Liver (tissue), 9 donors: ENCODE measurements around the gene MDH1B. TPM values are rescaled to one million over a fixed set of nuclear protein-coding genes. Genes with fewer than 3 reads are reported as not detected.
"Not testable (repeated sequence)": the region's sequence is repeated elsewhere in the genome, so short reads cannot be mapped to it uniquely, and the experiment has no call there.

Experiments
- DNase-seq: peaks from one replicate; pipeline ENCODE4 v3.0.0-alpha.2; 2017; ENCODE audit warnings: low spot score
- H3K27ac ChIP-seq, 2 donors: one replicate each; pipeline ENCODE4 v1.7.0; 2013; ENCODE audit warnings: inconsistent platforms in 2 of 2, low read length in 2 of 2, control low read depth in 1 of 2, low read depth in 1 of 2, mild to moderate bottlenecking in 1 of 2
- H3K27me3 ChIP-seq, 4 donors: one replicate each; pipeline versions ENCODE4 v1.6.1 to v1.7.0; 2013; ENCODE audit warnings: low read length in 3 of 4, inconsistent platforms in 1 of 4, mild to moderate bottlenecking in 1 of 4, moderate library complexity in 1 of 4; ENCODE audit not compliant: control insufficient read depth in 4 of 4, insufficient read depth in 4 of 4
- H3K36me3 ChIP-seq, 4 donors: one replicate each; pipeline versions ENCODE4 v1.6.1 to v1.7.0; 2013; ENCODE audit warnings: low read length in 3 of 4, mild to moderate bottlenecking in 3 of 4, low read depth in 1 of 4, moderate library complexity in 1 of 4; ENCODE audit not compliant: control insufficient read depth in 4 of 4, insufficient read depth in 3 of 4
- H3K4me1 ChIP-seq, 4 donors: one replicate each; pipeline versions ENCODE4 v1.6.1 to v1.7.0; 2013; ENCODE audit warnings: low read length in 3 of 4, mild to moderate bottlenecking in 3 of 4, moderate library complexity in 1 of 4; ENCODE audit not compliant: control insufficient read depth in 4 of 4, insufficient read depth in 4 of 4
- H3K4me3 ChIP-seq, 3 donors: one replicate each; pipeline versions ENCODE4 v1.6.1 to v1.7.0; 2013; ENCODE audit warnings: low read length in 3 of 3, control low read depth in 1 of 3, low read depth in 1 of 3, mild to moderate bottlenecking in 1 of 3
- H3K9ac ChIP-seq, 2 donors: one replicate each; pipeline ENCODE4 v1.7.0; 2013; ENCODE audit warnings: low read length in 2 of 2, mild to moderate bottlenecking in 2 of 2, moderate library complexity in 2 of 2, control low read depth in 1 of 2, low read depth in 1 of 2
- H3K9me3 ChIP-seq, 4 donors: one replicate each; pipeline versions ENCODE4 v1.6.1 to v1.7.0; 2013; ENCODE audit warnings: low read length in 3 of 4; ENCODE audit not compliant: control insufficient read depth in 4 of 4
- CTCF ChIP-seq: fragments of 150-350 bp; IDR thresholded peaks from 2 replicates; pipeline ENCODE4 v1.5.1; 2017; ENCODE audit warnings: improper control_type of control experiment, low read depth, low read length; ENCODE audit not compliant: missing input control
- FOXA1 ChIP-seq: IDR thresholded peaks from 2 replicates; pipeline ENCODE4 v1.6.1; 2016; ENCODE audit warnings: antibody characterized with exemption
- HNF4A ChIP-seq, 2 donors: conservative IDR thresholded peaks; 2 replicates each; pipeline ENCODE4 v1.6.1; 2016; ENCODE audit warnings: antibody characterized with exemption in 2 of 2, mild to moderate bottlenecking in 2 of 2
- HNF4G ChIP-seq: IDR thresholded peaks from 2 replicates; pipeline ENCODE4 v1.6.1; 2016; ENCODE audit warnings: antibody characterized with exemption
- JUND ChIP-seq, 2 donors: IDR thresholded peaks; 2 replicates each; pipeline ENCODE4 v1.6.1; 2016; ENCODE audit warnings: antibody characterized with exemption in 2 of 2
- RXRA ChIP-seq, 2 donors: IDR thresholded peaks; 2 replicates each; pipeline ENCODE4 v1.6.1; 2017 to 2018; ENCODE audit warnings: antibody characterized with exemption in 2 of 2, mild to moderate bottlenecking in 1 of 2
- SP1 ChIP-seq: IDR thresholded peaks from 2 replicates; pipeline ENCODE4 v1.6.1; 2018; ENCODE audit warnings: antibody characterized with exemption, mild to moderate bottlenecking
- WGBS: extraction: QIAGEN DNeasy Blood & Tissue Kit; methylation state at CpG from one replicate; pipeline ENCODE4 v1.1.7; 2013; 5-methylcytosine and 5-hydroxymethylcytosine counted together
- polyA plus RNA-seq, 2 donors: library from polyadenylated mRNA; stranded (reverse) in 1 of 2; unstranded in 1 of 2; fragments of 200-250 nt in 1 of 2; fragments of >200 nt in 1 of 2; fragmentation: Nextera tagmentation in 1 of 2; extraction: Ambion mirVana in 1 of 2; gene quantifications; one replicate each; pipeline versions ENCODE4 v1.2.1 to v1.2.3, GENCODE V29; 2013 to 2015
- total RNA-seq, 2 donors: library from RNA; depleted of rRNA; stranded (reverse); fragments of >200 nt; gene quantifications; one replicate each; pipeline ENCODE4 v1.2.3, GENCODE V29; 2014
- donor health status: healthy.
- donor health status: healthy.
- donor health status: healthy.
- donor health status: healthy.
- donor health status: healthy.

The MDH1B gene
- total and polyA plus RNA-seq, 4 donors: 0.09 to 0.33 (median 0.18) TPM; not detected in 1

- WGBS: 84% methylated on average over 4 of the region's 4 CpGs
- Histone ChIP-seq H3K4me1 (no peaks in the 10 kb centered on the region), H3K4me3 (no peak overlapping the region), H3K9me3 (no peaks in the 10 kb centered on the region), H3K27ac (no peak overlapping the region), H3K27me3 (peaks cover 0 to 6% (median 0%) of the 10 kb centered on the region in 4 donors), H3K9ac (no peak overlapping the region), H3K36me3 (no peaks in the 10 kb centered on the region)
- DNase-seq: no peak
- TF ChIP-seq HNF4G: no peak
- TF ChIP-seq JUND (IDR thresholded peaks at IDR 0.05): no peak
Measured at GRCh38 chr2:206721256-206721920, 43.7 kb downstream of the MDH1B start.

DNA sequence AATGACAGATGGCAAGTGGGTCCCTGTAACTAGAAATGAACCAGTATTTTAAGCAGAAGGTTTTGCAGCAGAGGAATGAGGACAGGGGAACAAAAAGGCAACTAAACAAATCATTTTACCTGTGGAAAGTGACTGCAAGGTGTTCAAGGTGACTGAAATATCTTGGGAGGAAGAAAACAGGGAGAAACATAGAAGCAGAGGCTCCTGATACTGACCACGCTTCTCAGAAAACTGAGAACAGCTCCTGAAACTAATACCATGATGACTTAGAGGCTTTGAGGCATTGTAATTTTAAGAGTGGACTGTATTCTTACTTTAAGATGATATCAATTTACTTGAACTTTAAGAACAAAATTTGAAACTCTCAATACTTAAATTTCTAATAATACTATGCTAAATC, 46.8 kb downstream of the MDH1B start, which contains the start of gene DYTN:
DYTN (minus strand) TSS at position 101 of the 400 bp plus-strand sequence. CDS start 117 bp downstream, outside the sequence.
- 78% methylated on average over 1 of the region's 1 CpG for WGBS
- TF ChIP-seq HNF4A (conservative IDR thresholded peaks at IDR 0.05): no peak
- TF ChIP-seq JUND (IDR thresholded peaks at IDR 0.05): no peak
- no peak for TF ChIP-seq SP1
- TF ChIP-seq FOXA1: no peak
- TF ChIP-seq HNF4G: no peak

GRCh38 chr2:206716623-206717022, 48.5 kb downstream of the MDH1B start:
- Histone ChIP-seq H3K36me3 (no peaks in the 10 kb centered on the region), H3K4me1 (no peaks in the 10 kb centered on the region), H3K4me3 (no peak overlapping the region), H3K27me3 (peaks cover 0 to 6% (median 0%) of the 10 kb centered on the region in 4 donors), H3K9me3 (no peaks in the 10 kb centered on the region), H3K9ac (no peak overlapping the region), H3K27ac (no peak overlapping the region)
- no peak for DNase-seq
- no peak for TF ChIP-seq RXRA (IDR thresholded peaks at IDR 0.05)
- TF ChIP-seq CTCF: no peak
- no peak for TF ChIP-seq HNF4A (conservative IDR thresholded peaks at IDR 0.05)
- 79% methylated on average over 3 of the region's 3 CpGs for WGBS

More for the DNA sequence above, 46.8 kb downstream of the MDH1B start, which contains the start of gene DYTN:
- Histone ChIP-seq H3K4me1 (no peaks in the 10 kb centered on the region), H3K27ac (no peak within 1 kb of the TSS), H3K36me3 (no peaks in the 10 kb centered on the region), H3K9me3 (no peaks in the 10 kb centered on the region), H3K27me3 (peaks cover 0 to 6% (median 0%) of the 10 kb centered on the region in 4 donors), H3K9ac (no peak within 1 kb of the TSS), H3K4me3 (no peak within 1 kb of the TSS)
- DNase-seq: no peak

GRCh38 chr2:206715183-206715582, 49.9 kb downstream of the MDH1B start:
- not testable (repeated sequence) for DNase-seq, H3K9me3 ChIP-seq, H3K4me3 ChIP-seq, H3K9ac ChIP-seq, H3K27me3 ChIP-seq, H3K36me3 ChIP-seq, H3K27ac ChIP-seq, H3K4me1 ChIP-seq
- 65% methylated on average over 4 of the region's 4 CpGs for WGBS
